H54 (cell line): ENCODE results near the gene APOOL.
"Not testable (repeated sequence)": the region's sequence is repeated elsewhere in the genome, so short reads cannot be mapped to it uniquely, and the experiment has no call there.

Source experiments
- DNase-seq: peaks from one replicate; pipeline ENCODE4 v3.0.0; 2011; ENCODE audit warnings: low spot score, mixed read lengths; ENCODE audit not compliant: insufficient read length
- FAIRE-seq: peaks from 3 replicates; lab custom pipeline; 2011; peaks lifted over from hg19 to GRCh38; lab: Jason Lieb, UNC
- POLR2A ChIP-seq: IDR thresholded peaks from 2 replicates; pipeline ENCODE4 v1.6.1; 2011; ENCODE audit warnings: low read depth, mild to moderate bottlenecking, low read length

The APOOL gene

DNA sequence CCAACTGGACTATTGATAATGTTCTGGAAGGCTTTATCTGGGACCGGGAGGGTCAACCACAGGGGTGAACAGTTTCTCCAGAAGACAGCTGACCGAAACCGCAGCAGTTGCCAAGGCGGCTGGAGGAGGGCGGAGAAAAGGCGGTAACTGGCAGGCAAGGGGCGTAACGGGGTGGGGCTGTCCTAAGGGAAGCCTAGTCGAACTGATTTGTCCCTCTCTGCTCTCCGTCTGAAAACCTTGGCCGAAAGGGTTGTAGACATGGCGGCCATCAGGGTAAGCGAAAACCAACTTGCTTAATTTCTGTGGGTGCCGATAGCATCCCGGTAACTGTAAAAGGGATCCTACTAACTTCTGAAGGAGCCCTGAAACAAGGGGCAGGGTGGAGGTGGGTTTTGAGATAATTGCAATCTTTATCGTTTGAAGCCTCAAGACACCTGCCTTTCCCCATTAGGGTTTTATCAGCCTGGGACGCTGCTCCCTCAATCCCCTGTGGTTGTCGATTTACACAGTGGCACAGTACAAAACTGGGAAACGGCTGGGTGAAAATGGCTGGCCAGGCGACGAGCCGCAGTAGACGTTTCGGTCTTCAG lies at the start of gene APOOL:
TSS of gene APOOL (plus strand) at position 223 of the 590 bp plus-strand sequence. CDS start at position 259, 36 bp downstream.
- no peak for TF ChIP-seq POLR2A
- DNase-seq, result peak; percentile 60
- peak; percentile 96 for FAIRE-seq

DNA sequence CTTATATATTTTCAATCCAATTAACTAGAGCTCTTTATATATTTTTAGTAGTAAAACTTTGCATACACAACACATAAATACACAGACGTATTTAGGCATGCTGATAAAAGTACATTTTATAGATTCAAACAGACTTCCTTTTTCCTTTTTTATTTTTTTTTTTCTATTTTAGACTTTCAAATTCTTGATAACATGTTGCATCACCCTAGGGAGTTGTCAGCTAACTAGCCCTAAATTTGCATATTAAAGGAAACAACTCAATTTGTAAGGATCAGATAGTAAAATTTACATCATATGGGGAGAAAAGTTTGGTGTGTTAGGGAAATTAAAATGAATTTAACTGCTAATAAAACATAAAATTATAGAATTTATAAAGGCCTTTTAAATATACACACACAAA lies 47.4 kb upstream of the APOOL start:
- TF ChIP-seq POLR2A, result no peak
- FAIRE-seq (no peak), DNase-seq (no peak)

DNA sequence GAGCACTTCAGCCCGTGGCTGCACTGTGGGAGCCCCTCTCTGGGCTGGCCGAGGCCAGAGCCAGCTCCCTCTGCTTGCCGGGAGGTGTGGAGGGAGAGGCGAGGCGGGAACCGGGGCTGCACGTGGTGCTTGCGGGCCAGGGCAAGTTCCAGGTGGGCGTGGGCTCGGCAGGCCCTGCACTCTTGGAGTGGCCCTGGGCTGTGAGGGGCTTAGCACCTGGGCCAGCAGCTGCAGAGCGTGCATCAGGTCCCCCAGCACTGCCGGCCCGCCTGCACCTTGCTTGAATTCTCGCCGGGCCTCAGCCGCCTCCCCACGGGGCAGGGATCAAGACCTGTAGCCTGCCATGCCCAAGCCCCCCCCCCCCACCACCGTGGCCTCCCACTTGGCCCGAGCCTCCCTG lies 28.9 kb upstream of the APOOL start:
- no peak for TF ChIP-seq POLR2A
- FAIRE-seq (no peak), DNase-seq (no peak)

DNA sequence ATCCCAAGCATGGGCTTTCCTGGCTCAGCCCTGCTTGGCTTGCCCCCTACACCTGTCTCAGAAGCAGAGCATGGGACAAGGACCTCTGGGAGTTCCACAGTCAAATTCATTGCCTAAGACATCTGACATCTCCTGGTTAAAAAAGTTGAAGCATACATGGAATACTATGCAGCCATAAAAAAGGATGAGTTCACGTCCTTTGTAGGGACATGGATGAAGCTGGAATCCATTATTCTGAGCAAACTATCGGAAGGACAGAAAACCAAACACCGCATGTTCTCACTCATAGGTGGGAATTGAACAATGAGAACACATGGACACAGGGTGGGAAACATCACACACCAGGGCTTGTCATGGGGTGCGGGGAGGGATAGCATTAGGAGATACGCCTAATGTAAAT lies 11.9 kb upstream of the APOOL start:
- not testable (repeated sequence) for DNase-seq, FAIRE-seq

DNA sequence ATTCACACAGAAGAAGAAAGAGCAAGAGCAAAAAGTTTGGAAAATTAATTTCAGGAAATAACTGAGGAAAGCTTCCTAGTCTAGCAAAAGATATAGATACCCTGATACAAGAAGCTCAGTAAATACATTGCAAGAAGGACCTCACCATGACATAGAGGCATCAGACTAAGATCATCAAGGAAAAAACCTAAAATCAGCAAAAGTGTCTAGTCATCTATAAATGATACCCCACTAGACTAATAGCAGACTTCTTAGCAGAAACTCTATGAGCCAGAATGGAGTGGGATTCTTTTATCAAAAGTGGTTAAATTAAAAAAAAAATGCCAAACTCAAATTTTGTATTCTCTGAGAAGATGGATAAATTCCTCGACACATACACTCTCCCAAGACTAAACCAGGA lies 10.5 kb upstream of the APOOL start:
- FAIRE-seq (no peak), DNase-seq (no peak)
- TF ChIP-seq POLR2A, result no peak

DNA sequence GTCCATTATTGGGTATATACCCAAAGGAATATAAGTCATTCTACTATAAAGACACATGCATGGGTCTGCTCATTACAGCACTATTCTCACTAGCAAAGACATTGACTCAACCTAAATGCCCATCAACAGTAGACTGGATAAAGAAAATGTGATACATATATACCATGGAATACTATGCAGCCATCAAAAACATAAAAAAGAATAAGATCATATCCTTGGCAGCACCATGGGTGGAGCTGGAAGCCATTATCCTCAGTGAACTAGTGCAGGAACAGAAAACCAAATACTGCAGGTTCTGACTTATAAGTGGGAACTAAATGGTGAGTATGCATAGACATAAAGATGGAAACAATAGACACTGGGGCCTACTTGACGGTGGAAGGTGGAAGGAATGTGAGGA lies 2.3 kb upstream of the APOOL start:
- DNase-seq (no peak), FAIRE-seq (no peak)
- no peak for TF ChIP-seq POLR2A

GRCh38 chrX:85004255-85004654 lies 578 bp downstream of the APOOL start:
- no peak for TF ChIP-seq POLR2A
- FAIRE-seq, result no peak
- no peak for DNase-seq

- FAIRE-seq, result no peak
Measured at GRCh38 chrX:85012098-85012497, 8.4 kb downstream of the APOOL start.

DNA sequence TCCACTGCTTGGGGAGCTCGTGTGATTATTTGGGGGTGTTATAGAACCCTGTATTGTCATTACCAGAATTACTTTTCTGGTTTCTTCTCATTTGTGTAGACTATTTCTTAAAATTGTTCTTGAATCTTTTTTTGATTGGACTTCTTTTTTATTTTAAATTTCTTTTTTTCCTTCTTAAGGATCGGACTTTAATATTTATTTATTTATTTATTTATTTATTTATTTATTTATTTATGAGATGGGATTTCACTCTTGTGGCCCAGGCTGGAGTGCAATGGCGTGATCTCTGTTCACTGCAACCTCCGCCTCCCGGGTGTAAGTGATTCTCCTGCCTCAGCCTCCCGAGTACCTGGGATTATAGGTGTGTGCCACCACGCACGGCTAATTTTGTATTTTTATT lies 11.7 kb downstream of the APOOL start:
- not testable (repeated sequence) for DNase-seq, FAIRE-seq

More at GRCh38 chrX:85012098-85012497, 8.4 kb downstream of the APOOL start:
- no peak for TF ChIP-seq POLR2A
- no peak for DNase-seq

GRCh38 chrX:85017721-85018120 lies 14.0 kb downstream of the APOOL start:
- TF ChIP-seq POLR2A, result no peak
- DNase-seq (no peak), FAIRE-seq (no peak)

- FAIRE-seq (no peak), DNase-seq (no peak)
- TF ChIP-seq POLR2A, result no peak
Measured at GRCh38 chrX:85018471-85018870, 14.8 kb downstream of the APOOL start.

DNA sequence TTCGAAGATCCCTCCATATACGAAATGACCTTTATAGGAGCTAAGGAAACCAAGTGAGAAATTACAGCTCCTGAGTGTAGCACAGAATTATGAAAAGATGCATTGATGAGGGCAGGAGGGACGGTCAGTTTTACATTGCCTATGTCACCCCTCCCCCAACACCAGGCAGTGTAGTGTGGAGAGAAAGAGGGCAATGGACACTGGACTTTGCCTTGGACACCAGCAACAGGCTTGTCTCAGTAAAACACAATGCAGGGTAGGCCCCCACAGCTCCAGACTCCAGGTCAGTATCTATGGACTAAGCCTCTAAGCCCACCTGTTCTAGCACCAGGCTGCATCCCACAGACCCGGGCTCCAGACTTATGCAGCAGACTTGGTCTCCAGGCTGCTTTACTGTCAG lies 16.5 kb downstream of the APOOL start:
- DNase-seq (no peak), FAIRE-seq (no peak)
- TF ChIP-seq POLR2A, result no peak

- FAIRE-seq (no peak), DNase-seq (no peak)
- no peak for TF ChIP-seq POLR2A
Measured at GRCh38 chrX:85024044-85024443, 20.4 kb downstream of the APOOL start.

- DNase-seq (no peak), FAIRE-seq (no peak)
- TF ChIP-seq POLR2A, result no peak
Measured at GRCh38 chrX:85024562-85024961, 20.9 kb downstream of the APOOL start.

GRCh38 chrX:85026170-85026569 lies 22.5 kb downstream of the APOOL start:
- FAIRE-seq, result no peak
- no peak for DNase-seq
- no peak for TF ChIP-seq POLR2A
